Stimulated activated CD4-positive, alpha-beta T cell treated with anti-CD3 and anti-CD28 coated beads, Interleukin-1b, Interleukin-23, amount 100 ng/mL, for 1 hour (primary cell): Measurements from ENCODE around the gene TMEM209.
"Not testable (repeated sequence)": the region's sequence is repeated elsewhere in the genome, so short reads cannot be mapped to it uniquely, and the experiment has no call there.

Experiments
- DNase-seq, 2 donors: peaks; one replicate each; pipeline ENCODE4 v3.0.0-alpha.2; 2020; ENCODE audit warnings: low read depth in 2 of 2

TMEM209 gene

GRCh38 chr7:130218806-130219620, 13.8 kb upstream of the TMEM209 start:
- DNase-seq = no peak

GRCh38 chr7:130216750-130217149, 11.5 kb upstream of the TMEM209 start:
- DNase-seq = no peak

GRCh38 chr7:130216025-130216424, 10.8 kb upstream of the TMEM209 start:
- DNase-seq = no peak

- no peak for DNase-seq
Measured at GRCh38 chr7:130213828-130214227, 8.6 kb upstream of the TMEM209 start.

- no peak for DNase-seq
Measured at GRCh38 chr7:130210181-130210935, 5.2 kb upstream of the TMEM209 start.

- DNase-seq = no peak
Measured at GRCh38 chr7:130208516-130208915, 3.3 kb upstream of the TMEM209 start.

GRCh38 chr7:130207642-130208041, 2.4 kb upstream of the TMEM209 start, which contains the start of gene SSMEM1:
SSMEM1 (plus strand) TSS chr7:130207860; CDS start chr7:130207911, 51 bp downstream.
- DNase-seq = no peak

- DNase-seq = no peak
Measured at GRCh38 chr7:130207033-130207432, 1.8 kb upstream of the TMEM209 start.

- DNase-seq = no peak
Measured at GRCh38 chr7:130201796-130202195, 3.4 kb downstream of the TMEM209 start.

- no peak for DNase-seq
Measured at GRCh38 chr7:130197094-130197493, 8.1 kb downstream of the TMEM209 start.

GRCh38 chr7:130196476-130196875, 8.7 kb downstream of the TMEM209 start:
- DNase-seq = no peak

GRCh38 chr7:130195396-130195795, 9.8 kb downstream of the TMEM209 start:
- no peak for DNase-seq

- DNase-seq = no peak
Measured at GRCh38 chr7:130191791-130192190, 13.4 kb downstream of the TMEM209 start.

- DNase-seq = no peak
Measured at GRCh38 chr7:130189343-130189742, 15.9 kb downstream of the TMEM209 start.

GRCh38 chr7:130187360-130187759, 17.8 kb downstream of the TMEM209 start:
- no peak for DNase-seq

GRCh38 chr7:130184349-130184748, 20.9 kb downstream of the TMEM209 start:
- DNase-seq = not testable (repeated sequence)

- DNase-seq = no peak
Measured at GRCh38 chr7:130182990-130183389, 22.2 kb downstream of the TMEM209 start.

- no peak for DNase-seq
Measured at GRCh38 chr7:130181263-130181605, 24.0 kb downstream of the TMEM209 start.

GRCh38 chr7:130180571-130181262, 24.5 kb downstream of the TMEM209 start:
- no peak for DNase-seq

- DNase-seq = no peak
Measured at GRCh38 chr7:130179631-130180030, 25.6 kb downstream of the TMEM209 start.

GRCh38 chr7:130178251-130178650, 27.0 kb downstream of the TMEM209 start:
- no peak for DNase-seq

GRCh38 chr7:130174237-130174959, 30.8 kb downstream of the TMEM209 start:
- DNase-seq = no peak
